Hematopoietic multipotent progenitor cell (in vitro differentiated cells): Measurements from ENCODE around the gene BCAN. TPM values are rescaled to one million over a fixed set of nuclear protein-coding genes. Genes with fewer than 3 reads are reported as not detected.
"Not testable (repeated sequence)": the region's sequence is repeated elsewhere in the genome, so short reads cannot be mapped to it uniquely, and the experiment has no call there.

Source experiments
- DNase-seq, 3 donors: peaks; one replicate each; pipeline ENCODE4 v3.0.0-alpha.2; 2011 to 2015; ENCODE audit warnings: low read depth in 2 of 3, low spot score in 2 of 3
- total RNA-seq: library from RNA; depleted of rRNA; stranded (reverse); fragments of >200 nt; gene quantifications from one replicate; pipeline ENCODE4 v1.2.3, GENCODE V29; 2012

Gene BCAN, protein sequence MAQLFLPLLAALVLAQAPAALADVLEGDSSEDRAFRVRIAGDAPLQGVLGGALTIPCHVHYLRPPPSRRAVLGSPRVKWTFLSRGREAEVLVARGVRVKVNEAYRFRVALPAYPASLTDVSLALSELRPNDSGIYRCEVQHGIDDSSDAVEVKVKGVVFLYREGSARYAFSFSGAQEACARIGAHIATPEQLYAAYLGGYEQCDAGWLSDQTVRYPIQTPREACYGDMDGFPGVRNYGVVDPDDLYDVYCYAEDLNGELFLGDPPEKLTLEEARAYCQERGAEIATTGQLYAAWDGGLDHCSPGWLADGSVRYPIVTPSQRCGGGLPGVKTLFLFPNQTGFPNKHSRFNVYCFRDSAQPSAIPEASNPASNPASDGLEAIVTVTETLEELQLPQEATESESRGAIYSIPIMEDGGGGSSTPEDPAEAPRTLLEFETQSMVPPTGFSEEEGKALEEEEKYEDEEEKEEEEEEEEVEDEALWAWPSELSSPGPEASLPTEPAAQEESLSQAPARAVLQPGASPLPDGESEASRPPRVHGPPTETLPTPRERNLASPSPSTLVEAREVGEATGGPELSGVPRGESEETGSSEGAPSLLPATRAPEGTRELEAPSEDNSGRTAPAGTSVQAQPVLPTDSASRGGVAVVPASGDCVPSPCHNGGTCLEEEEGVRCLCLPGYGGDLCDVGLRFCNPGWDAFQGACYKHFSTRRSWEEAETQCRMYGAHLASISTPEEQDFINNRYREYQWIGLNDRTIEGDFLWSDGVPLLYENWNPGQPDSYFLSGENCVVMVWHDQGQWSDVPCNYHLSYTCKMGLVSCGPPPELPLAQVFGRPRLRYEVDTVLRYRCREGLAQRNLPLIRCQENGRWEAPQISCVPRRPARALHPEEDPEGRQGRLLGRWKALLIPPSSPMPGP
- under 0.01 TPM for total RNA-seq

DNA sequence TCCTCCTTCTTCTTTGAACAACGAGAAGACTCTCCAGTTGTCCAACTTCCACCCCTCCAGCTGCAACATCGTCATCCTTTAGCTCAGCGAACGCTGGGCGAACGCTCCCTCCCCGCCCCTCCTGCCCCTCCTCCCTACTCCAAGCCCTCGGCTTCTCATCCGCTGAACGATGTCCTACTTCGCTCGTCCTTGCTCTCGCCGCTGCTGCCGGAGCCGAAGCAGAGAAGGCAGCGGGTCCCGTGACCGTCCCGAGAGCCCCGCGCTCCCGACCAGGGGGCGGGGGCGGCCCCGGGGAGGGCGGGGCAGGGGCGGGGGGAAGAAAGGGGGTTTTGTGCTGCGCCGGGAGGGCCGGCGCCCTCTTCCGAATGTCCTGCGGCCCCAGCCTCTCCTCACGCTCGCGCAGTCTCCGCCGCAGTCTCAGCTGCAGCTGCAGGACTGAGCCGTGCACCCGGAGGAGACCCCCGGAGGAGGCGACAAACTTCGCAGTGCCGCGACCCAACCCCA is at the start of gene BCAN:
Gene BCAN, plus strand, starts transcription at position 357 of the 504 bp plus-strand sequence. CDS start 3,938 bp downstream, outside the sequence.
- no peak for DNase-seq

DNA sequence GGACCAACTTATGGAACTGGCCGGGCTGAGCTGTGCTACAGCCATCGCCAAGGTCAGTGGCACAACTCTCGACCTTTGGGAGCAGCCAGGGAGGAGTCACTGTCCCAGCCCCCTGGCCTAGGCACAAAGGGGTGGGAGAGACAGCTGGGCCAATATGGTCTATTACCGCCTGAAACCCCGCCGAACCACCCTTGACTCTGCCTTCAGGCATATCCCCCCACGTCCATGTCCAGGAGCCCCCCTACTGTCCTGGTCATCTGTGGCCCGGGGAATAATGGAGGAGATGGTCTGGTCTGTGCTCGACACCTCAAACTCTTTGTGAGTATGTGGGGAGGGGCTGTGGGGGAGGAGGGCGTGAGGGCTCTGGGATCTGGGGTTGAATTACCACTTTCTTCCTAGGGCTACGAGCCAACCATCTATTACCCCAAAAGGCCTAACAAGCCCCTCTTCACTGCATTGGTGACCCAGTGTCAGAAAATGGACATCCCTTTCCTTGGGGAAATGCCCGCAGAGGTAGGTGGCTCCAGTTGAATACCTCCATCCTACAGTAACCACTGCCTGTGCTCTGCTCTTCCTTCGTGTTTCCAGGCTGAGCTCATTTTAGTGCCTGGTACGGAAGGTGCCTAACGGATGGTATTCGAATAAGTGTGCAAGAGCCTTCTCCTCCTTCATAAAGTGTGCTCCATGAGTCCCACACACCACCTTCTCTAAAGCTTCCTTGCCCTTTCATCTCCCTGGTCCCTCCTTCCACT is 49.6 kb upstream of the BCAN start:
- DNase-seq = no peak

DNA sequence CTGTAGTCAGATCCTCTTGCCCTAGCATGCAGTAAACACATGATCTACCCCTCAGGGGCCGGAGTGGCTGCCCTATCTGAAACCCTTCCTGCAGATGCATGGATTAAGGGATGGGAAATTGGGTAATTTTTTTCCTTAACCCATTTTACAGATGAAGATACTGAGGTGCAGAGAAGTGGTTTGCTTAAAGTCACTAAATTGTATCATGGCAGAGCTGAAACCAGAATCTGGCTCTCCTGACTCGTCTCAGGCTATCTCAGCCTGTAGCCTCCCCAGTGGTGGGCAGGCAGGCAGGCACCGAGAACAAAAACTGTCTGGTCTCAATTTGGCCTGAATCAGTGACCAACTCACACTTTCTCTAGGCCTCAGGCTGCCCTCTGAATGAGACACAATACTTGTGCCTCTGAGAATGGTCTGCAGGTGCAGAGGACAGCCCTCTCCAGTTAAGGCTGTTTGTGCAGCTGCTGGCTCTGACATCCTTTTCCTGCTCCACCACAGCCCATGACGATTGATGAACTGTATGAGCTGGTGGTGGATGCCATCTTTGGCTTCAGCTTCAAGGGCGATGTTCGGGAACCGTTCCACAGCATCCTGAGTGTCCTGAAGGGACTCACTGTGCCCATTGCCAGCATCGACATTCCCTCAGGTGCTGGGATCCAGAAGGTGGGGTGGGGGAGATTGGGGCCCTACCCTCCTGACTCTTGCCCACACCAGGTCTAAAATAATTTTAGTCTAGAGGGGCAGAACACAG is 48.8 kb upstream of the BCAN start:
- DNase-seq = no peak

DNA sequence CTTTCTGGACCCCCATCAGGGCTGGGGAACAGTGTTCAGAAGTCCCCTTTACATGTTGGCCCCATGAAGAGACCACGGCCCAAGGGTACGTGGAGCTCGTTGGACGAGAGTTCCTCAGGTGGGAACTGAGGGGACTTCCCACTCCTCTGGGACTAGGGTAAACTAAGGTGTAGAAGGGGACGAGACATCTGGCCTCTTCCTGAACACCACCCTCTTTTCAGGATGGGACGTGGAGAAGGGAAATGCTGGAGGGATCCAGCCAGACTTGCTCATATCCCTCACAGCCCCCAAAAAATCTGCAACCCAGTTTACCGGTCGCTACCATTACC is 48.3 kb upstream of the BCAN start:
- DNase-seq = no peak

DNA sequence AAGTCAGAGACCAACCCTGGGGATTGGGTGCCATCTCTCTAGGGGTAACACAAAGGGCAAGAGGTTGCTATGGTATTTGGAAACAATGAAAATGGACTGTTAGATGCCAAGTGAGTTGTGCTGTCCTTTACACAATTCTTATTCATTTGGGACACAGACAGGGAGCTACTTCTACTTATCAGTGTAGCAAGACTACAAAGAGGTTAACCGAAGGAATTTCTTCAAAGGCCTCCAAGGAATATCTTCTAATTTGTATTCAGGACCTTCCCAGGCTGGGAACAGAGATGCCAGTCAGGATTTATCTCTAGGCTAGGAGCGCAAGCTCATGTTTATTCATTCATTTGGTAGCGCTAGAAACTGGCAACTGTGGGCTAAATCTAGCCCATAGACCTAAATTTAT is 47.7 kb upstream of the BCAN start:
- DNase-seq = no peak

DNA sequence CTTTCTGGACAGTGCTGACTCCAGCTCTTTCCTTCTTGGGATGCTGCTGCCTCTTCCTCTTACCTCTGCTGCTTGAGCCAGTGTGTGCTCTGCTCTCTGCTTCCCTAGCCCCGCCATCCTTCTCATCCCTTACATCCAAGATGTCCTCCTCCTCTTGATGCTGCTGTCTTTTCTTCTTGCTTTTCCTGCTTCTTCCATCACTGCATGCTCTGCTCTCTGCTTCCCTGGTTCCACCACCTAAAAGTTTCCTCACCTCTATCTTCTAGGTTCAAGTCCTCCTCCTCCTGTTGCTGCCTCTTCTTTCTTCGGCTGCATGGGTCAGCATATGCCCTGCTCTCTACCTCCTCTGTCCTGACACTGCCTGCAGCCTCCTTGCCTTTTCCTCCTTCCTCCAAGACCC is 46.9 kb upstream of the BCAN start:
- no peak for DNase-seq

DNA sequence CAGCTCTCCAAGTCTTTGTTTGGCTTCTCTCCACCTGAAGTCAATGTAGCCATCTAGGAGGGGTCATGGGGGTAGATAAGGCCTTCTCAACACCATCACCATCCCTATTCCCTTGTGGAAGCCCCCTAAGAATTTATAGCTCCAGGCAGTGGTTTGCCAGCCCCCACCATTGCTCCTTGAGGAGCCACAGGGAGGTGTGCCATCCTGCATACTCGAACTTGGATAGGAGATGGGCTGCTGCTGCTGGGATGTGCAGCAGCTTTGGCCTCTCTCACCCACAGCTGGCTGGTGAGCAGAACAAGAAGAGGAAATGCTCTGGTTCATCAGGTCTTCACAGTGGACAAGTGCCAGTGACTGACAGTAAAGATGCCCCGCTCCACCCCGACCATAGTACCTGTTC is 45.5 kb upstream of the BCAN start:
- DNase-seq = no peak

DNA sequence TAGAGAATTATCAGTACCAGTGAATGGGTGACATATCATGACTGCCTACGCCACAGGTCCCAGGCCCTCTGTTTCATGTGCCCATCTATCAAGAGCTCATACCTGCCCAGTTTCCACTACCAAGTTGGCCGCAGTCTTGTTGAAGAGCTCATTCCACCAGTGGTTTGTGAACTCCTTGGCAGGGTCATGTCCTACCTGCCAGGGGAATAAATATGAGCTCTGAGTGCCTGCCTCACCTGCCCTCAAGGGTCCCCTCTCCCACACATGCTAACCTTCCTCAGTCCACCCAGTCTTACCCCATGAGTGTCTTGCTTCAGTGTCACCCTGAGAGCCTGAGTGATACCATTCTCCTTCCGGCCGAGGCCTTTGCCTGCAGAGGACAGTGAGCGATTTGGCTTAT is 43.8 kb upstream of the BCAN start:
- DNase-seq = no peak

DNA sequence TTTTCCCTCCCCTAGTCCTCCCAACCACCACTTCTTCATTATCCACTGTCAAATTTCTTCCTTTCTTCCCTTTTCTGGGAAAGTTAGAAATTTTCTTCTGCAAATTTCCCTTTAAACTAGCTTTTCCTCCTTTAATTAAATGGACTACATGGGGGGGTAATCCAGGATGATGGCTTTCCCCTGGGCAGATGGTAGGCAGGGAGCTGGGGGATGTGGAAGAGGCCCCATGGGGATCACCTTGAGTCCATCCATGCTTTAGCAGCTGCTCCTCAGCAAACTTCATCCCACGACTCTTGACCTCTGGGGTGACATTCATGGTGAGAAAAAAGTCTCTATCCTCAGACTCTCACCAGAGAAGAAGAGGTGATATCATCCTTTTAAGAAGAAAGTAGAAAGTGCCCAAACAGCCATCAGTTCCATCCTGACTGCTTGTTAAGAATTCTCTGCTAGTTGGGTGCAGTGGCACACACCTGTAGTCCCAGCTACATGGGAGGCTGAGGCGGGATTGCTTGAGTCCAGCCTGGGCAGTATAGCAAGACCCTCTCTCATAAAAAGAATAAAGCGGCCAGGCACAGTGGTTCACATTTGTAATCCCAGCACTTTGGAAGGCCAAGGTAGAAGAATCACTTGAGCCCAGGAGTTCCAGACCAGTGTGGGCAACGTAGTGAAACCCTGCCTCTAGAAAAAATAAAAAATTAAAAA is 43.0 kb upstream of the BCAN start:
- no peak for DNase-seq

DNA sequence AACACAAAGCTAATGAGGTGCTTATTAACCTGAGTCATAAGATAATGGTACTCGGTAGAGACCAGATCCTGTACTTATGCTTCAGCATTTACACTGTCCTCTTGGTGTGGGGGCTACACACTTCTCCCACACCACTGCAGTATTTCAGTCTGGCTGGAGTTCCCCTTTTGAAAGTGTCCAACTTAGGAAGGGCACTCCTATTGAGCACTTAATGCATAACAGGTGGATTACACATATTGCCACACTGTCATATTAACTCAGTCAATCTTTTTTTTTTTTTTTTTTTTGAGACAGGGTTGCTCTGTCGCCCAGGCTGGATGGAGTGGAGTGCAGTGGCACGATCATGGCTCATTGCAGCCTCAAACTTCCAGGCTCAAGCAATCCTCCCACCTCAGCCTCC is 42.1 kb upstream of the BCAN start:
- DNase-seq = peak in 2 of 3 donors; percentile 68 to 83

DNA sequence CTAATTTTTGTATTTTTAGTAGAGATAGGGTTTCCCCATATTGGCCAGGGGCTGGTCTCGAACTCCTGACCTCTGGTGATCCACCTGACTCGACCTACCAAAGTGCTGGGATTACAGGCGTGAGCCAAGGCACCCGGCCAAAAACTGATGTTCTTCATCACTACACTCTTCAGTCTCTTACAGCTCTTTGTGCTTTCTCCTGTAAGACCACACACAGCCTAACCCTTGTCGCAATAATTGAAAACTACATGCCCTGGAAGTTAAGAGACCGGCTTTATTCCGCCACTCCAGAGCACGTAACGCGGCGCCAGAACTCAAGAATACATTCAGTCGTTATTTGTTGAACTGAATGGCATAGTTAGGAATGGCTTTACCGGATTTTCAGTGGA is 41.2 kb upstream of the BCAN start:
- no peak for DNase-seq

DNA sequence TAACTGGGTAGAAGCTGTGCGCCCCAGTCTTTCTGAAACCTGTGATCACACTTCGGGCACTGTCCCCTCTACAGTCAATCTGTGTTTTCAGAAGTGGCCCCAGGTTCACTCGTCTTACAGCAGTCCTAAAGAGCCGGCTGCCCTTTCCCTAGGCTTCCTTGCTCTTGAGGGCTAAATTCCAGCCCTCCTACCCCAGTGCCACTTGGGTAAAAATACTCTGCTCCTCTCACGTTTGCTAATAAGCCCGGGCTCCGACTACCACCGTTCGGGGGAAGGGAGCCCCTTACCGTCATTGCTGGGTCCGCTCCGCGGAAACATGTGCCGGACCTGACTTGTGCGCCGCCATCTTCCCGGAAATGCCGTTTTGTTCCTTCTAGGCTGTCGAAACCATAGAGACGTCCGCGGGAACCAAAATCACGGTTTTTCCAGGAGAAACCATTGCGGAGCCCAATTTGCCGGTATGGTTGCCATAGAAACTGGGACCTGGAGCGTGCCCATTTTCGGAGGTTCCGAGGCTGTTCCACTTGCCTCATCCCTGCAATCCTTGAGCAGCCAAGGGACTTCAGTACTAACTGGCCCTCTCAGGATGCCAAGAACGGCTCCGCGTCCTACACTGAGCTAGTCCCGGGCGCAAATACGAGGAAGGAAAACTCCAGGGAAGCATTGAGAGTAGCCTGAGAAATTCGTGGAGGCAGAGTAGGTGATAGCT is 40.6 kb upstream of the BCAN start, which contains the start of gene GPATCH4:
Gene GPATCH4, minus strand, starts transcription at position 358 of the 709 bp plus-strand sequence.
- peak in 2 of 3 donors; percentile 75 to 78 for DNase-seq

DNA sequence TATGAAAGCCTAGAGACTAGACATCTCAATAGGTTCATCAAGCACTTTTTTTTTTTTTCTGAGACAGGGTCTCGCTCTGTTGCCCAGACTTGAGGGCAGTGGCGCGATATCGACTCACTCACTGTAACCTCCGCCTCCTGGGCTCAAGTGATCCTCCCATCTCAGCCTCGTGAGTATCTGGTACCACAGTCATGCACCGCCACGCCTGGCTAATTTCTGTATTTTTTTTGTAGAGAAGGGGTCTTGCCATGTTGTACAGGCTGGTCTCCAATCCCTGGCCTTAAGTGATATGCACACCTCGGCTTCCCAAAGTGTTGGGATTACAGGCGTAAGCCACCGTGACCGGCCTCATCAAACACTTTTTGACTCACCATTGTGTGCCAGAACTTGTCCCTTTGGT is 40.0 kb upstream of the BCAN start:
- DNase-seq = no peak

DNA sequence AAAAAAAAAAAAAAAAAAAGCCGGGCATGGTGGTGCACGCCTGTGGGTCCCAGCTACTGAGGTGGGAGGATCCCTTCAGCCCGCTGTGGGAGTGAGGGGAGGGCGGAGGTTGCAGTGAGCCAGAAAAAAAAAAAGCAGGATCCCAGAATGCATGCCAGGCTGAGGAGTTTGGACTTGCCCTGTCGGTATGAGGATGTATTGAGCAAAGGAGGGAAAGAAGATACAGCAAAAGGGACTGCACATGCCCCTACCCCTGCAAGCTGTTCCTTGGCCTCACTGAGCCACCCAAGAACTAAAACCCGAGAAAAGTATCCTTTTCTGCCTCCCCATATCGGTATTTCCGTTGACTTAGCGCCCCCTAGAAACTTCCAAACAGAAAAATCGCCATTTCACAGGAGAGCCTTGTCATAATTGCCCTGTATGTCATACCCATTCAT is 39.3 kb upstream of the BCAN start:
- DNase-seq = no peak

DNA sequence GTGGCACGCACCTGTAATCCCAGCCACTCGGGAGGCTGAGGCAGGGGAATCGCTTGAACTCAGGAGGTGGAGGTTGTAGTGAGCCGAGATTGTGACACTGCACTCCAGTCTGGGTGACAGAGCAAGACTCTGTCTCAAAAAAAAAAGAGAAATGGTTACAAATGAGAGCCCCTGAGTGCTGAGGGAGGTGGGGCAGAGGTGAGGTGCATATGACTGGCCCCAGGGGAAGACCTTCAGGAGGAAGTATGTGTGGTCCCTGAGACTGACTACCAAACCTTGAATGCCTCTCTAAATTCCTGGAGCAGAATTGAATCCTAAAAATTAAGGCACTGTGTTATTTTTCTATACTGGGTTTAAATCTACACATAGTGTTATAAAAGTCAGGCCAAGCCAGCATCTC is 34.6 kb upstream of the BCAN start:
- not testable (repeated sequence) for DNase-seq

DNA sequence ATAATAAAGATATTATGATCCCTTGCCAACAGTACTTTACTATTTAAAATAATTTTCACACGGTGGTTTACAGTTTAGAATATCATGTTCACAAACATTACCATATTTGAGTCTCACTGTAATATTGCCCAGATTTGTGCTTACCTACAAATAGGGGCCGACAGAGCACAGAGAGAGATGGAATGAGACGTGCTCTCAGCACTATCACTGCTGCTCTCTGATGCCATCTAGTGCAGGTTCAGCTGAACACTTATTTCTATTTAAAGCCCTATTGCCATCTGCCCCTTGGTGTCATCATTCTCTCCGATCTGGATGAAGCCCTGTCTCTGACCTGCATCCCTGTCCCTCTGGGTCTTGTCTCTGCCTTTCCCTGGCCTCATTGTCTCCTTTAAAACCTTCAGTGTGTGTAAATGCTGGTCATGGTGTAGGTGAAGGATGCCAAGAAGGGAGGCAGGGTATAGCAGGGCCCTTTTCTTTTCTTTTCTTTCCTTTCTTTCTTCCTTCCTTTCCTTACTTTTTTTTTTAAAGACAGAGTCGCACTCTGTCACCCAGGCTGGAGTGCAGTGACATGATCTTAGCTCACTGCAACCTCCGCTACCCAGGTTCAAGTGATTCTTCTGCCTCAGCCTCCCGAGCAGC is 33.8 kb upstream of the BCAN start:
- DNase-seq = peak in 2 of 3 donors; percentile 76 to 86

DNA sequence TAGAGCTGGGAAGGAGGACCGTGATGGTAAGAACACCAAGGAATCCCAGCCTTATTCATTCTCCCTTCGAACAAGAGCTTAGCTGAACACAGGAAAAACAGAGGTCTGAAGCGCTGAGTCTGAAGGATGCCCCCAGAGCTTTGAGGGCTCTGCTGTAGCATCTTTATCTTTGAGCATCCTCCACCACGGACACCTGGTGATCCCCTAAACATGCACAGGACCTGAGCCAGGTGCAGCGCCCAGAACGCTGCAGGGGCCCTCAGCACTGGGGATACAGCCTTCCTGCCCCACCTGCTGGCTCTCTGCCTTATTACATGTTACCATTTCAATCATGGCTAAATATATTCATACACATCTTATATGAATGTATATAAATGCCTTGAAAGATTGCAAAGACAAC is 32.9 kb upstream of the BCAN start:
- peak in 2 of 3 donors; percentile 45 to 63 for DNase-seq

DNA sequence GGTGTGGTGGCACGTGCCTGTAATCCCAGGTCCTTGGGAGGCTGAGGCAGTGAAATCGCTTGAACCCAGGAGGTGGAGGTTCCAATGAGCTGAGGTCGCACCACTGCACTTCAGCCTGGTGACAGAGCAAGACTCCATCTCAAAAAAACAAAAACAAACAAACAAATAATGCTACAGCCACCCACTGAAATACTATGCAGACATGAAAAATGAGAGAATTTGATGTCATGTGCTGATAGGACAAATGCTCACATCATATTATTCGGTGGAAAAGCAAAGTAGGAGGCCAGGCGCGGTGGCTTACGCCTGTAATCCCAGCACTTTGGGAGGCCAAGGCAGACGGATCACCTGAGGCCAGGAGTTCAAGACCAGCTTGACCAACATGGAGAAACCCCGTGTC is 31.8 kb upstream of the BCAN start:
- DNase-seq = not testable (repeated sequence)
